IPS-18a (cell line): ENCODE measurements around the gene SRC.
"Not testable (repeated sequence)": the region's sequence is repeated elsewhere in the genome, so short reads cannot be mapped to it uniquely, and the experiment has no call there.

Experiments used
- H3K27ac ChIP-seq: one replicate; pipeline ENCODE4 v1.5.1; 2013; ENCODE audit warnings: low read length
- H3K27me3 ChIP-seq: one replicate; pipeline ENCODE4 v1.6.1; 2013; ENCODE audit warnings: mild to moderate bottlenecking, low read length; ENCODE audit not compliant: control insufficient read depth, insufficient read depth
- H3K36me3 ChIP-seq: one replicate; pipeline ENCODE4 v1.6.1; 2013; ENCODE audit warnings: low read depth, low read length; ENCODE audit not compliant: control insufficient read depth
- H3K4me1 ChIP-seq: one replicate; pipeline ENCODE4 v1.6.1; 2013; ENCODE audit warnings: low read depth, low read length; ENCODE audit not compliant: control insufficient read depth
- H3K4me3 ChIP-seq: one replicate; pipeline ENCODE4 v1.5.1; 2013; ENCODE audit warnings: low read length
- H3K9ac ChIP-seq: one replicate; pipeline ENCODE4 v1.6.1; 2013; ENCODE audit warnings: mild to moderate bottlenecking, low read length, moderate library complexity
- H3K9me3 ChIP-seq: one replicate; pipeline ENCODE4 v1.6.1; 2013; ENCODE audit warnings: low read depth, low read length; ENCODE audit not compliant: control insufficient read depth

The SRC gene

GRCh38 chr20:37362821-37363220 lies 16.9 kb downstream of the SRC start:
- Histone ChIP-seq H3K4me1 (no peaks in the 10 kb centered on the region), H3K9ac (no peak overlapping the region), H3K36me3 (peaks cover 13% of the 10 kb centered on the region), H3K4me3 (no peak overlapping the region), H3K27me3 (no peaks in the 10 kb centered on the region), H3K9me3 (no peaks in the 10 kb centered on the region), H3K27ac (no peak overlapping the region)

GRCh38 chr20:37363221-37364012 lies 17.5 kb downstream of the SRC start:
- H3K4me1 ChIP-seq, result no peaks in the 10 kb centered on the region
- H3K4me3 ChIP-seq, result no peak overlapping the region
- no peaks in the 10 kb centered on the region for H3K9me3 ChIP-seq
- H3K36me3 ChIP-seq, result peaks cover 13% of the 10 kb centered on the region
- no peak overlapping the region for H3K27ac ChIP-seq
- H3K27me3 ChIP-seq, result no peaks in the 10 kb centered on the region
- H3K9ac ChIP-seq, result no peak overlapping the region

DNA sequence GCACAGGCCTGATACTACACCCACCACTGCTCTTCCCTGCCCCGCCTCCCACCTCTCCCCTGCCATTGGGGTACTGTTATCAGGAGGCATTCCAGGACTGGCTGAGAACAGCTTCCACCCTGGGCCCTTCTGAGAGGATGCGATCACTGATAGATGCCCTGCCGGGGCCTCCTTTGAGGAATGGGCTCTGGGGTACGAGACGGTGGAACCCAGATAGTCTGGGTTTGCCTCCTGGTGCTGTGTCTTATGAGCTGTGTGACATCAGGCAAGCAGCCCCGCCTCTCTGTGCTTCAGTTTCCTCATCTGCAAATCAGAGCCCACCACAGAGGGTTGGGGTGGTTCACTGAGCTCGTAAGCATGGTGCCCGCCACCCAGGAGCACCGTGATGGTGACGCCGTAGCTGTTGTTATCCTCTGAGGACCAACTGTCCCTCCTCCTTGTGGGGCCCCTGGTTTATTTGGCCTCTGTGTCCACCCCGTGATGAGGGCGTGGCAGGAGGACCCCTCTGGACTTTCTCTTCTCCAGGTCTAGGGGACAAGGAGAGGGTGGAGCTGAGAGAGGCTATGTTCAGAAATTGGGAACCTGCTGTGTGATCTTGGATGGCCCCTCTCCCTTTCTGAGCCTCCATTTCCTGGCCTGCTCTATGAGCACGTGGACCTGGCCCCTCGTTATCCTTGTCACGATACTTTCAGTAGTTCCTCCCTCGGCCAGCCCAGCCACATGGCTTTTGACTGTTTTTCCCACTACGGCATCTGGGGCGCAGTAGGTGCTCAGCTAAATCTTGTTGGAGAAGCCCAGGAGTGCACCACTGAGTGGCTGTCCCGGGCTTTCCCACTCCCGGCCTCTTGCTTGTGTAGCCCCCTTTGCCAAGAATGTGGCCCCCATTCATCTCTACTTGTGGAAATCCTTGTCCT lies 18.3 kb downstream of the SRC start:
- Histone ChIP-seq H3K36me3 (peaks cover 13% of the 10 kb centered on the region), H3K9ac (no peak overlapping the region), H3K9me3 (no peaks in the 10 kb centered on the region), H3K4me3 (no peak overlapping the region), H3K4me1 (no peaks in the 10 kb centered on the region), H3K27ac (no peak overlapping the region), H3K27me3 (no peaks in the 10 kb centered on the region)

DNA sequence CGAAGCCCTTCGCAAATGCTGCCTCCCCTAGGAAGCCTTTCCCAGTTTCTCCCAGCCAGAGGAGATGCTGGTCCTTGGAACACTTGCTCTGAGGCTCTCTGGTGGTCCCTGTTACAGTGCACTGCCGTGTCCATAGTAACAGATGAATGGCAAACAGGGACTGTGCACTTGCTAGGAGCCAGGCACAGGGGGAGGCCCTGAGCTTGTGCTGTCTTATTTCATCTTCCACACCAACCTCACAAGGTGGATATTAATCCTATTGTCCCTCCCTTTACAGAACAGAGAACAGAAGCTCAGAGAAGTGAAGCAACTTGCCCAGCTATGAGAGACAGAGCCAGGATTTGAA lies 19.0 kb downstream of the SRC start:
- H3K36me3 ChIP-seq, result peaks cover 13% of the 10 kb centered on the region
- no peak overlapping the region for H3K9ac ChIP-seq
- H3K9me3 ChIP-seq, result no peaks in the 10 kb centered on the region
- no peaks in the 10 kb centered on the region for H3K4me1 ChIP-seq
- no peak overlapping the region for H3K4me3 ChIP-seq
- no peaks in the 10 kb centered on the region for H3K27me3 ChIP-seq
- no peak overlapping the region for H3K27ac ChIP-seq

GRCh38 chr20:37365760-37366638 lies 20.1 kb downstream of the SRC start:
- Histone ChIP-seq H3K36me3 (peaks cover 13% of the 10 kb centered on the region), H3K9me3 (no peaks in the 10 kb centered on the region), H3K9ac (no peak overlapping the region), H3K27me3 (no peaks in the 10 kb centered on the region), H3K4me3 (no peak overlapping the region), H3K27ac (no peak overlapping the region), H3K4me1 (no peaks in the 10 kb centered on the region)

- no peak overlapping the region for H3K9ac ChIP-seq
- H3K27me3 ChIP-seq, result no peaks in the 10 kb centered on the region
- no peak overlapping the region for H3K27ac ChIP-seq
- H3K4me3 ChIP-seq, result no peak overlapping the region
- H3K9me3 ChIP-seq, result no peaks in the 10 kb centered on the region
- H3K36me3 ChIP-seq, result peaks cover 13% of the 10 kb centered on the region
- H3K4me1 ChIP-seq, result no peaks in the 10 kb centered on the region
Measured at GRCh38 chr20:37366743-37367142, 20.8 kb downstream of the SRC start.

GRCh38 chr20:37369846-37370245 lies 23.9 kb downstream of the SRC start:
- Histone ChIP-seq H3K9ac (no peak overlapping the region), H3K27me3 (no peaks in the 10 kb centered on the region), H3K9me3 (no peaks in the 10 kb centered on the region), H3K4me3 (no peak overlapping the region), H3K36me3 (peaks cover 13% of the 10 kb centered on the region), H3K4me1 (no peaks in the 10 kb centered on the region), H3K27ac (no peak overlapping the region)

DNA sequence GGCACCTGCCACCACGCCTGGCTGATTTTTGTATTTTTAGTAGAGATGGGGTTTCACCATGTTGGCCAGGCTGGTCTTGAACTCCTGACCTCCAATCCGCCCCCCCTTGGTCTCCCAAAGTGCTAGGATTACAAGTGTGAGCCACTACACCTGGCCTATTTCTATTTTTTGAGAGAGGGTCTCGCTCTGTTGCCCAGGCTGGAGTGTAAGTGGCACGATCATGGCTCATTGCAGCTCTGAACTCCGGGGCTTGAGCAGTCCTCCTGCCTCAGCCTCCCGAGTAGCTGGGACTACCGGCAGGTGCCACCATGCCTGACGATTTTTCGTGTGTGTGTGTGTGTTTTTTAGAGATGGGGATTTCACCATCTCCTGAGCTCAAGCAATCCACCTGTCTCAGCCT lies 25.9 kb downstream of the SRC start:
- not testable (repeated sequence) for H3K4me3 ChIP-seq, H3K27me3 ChIP-seq, H3K36me3 ChIP-seq, H3K4me1 ChIP-seq, H3K9ac ChIP-seq, H3K9me3 ChIP-seq, H3K27ac ChIP-seq

- no peaks in the 10 kb centered on the region for H3K36me3 ChIP-seq
- H3K9ac ChIP-seq, result no peak overlapping the region
- H3K4me1 ChIP-seq, result no peaks in the 10 kb centered on the region
- H3K27me3 ChIP-seq, result no peaks in the 10 kb centered on the region
- no peak overlapping the region for H3K4me3 ChIP-seq
- H3K9me3 ChIP-seq, result no peaks in the 10 kb centered on the region
- H3K27ac ChIP-seq, result no peak overlapping the region
Measured at GRCh38 chr20:37372441-37372840, 26.5 kb downstream of the SRC start.

- no peaks in the 10 kb centered on the region for H3K36me3 ChIP-seq
Measured at GRCh38 chr20:37373020-37373598, 27.2 kb downstream of the SRC start.

GRCh38 chr20:37375227-37375626 lies 29.3 kb downstream of the SRC start:
- no peak overlapping the region for H3K9ac ChIP-seq
- H3K27me3 ChIP-seq, result no peaks in the 10 kb centered on the region
- no peak overlapping the region for H3K4me3 ChIP-seq
- H3K27ac ChIP-seq, result no peak overlapping the region
- H3K9me3 ChIP-seq, result no peaks in the 10 kb centered on the region
- H3K4me1 ChIP-seq, result peaks cover 5% of the 10 kb centered on the region
- no peaks in the 10 kb centered on the region for H3K36me3 ChIP-seq

More at GRCh38 chr20:37373020-37373598, 27.2 kb downstream of the SRC start:
- Histone ChIP-seq H3K4me3 (no peak overlapping the region), H3K4me1 (no peaks in the 10 kb centered on the region), H3K9ac (no peak overlapping the region), H3K27me3 (no peaks in the 10 kb centered on the region), H3K27ac (no peak overlapping the region), H3K9me3 (no peaks in the 10 kb centered on the region)
